Psoas muscle (tissue), 8 donors: Measurements from ENCODE around the gene OR52K2. TPM values are rescaled to one million over a fixed set of nuclear protein-coding genes. Genes with fewer than 3 reads are reported as not detected.

Experiments used
- ATAC-seq, 4 donors: fragments of 200-7000 bp; cut with Tn5 transposase; one replicate each; pipeline ENCODE4 v1.9.1; 2020; ENCODE audit warnings: moderate library complexity in 3 of 4, mild to moderate bottlenecking in 2 of 4
- DNase-seq, 2 donors: peaks; one replicate each; pipeline ENCODE4 v3.0.0-alpha.2; 2020
- H3K27ac ChIP-seq: fragments of 200-600 bp; one replicate; pipeline ENCODE4 v1.8.0; 2022
- H3K27me3 ChIP-seq, 3 donors: fragments of 200-600 bp in 1 of 3; one replicate each; pipeline versions ENCODE4 v1.6.1 to v1.8.0; 2013 to 2022; ENCODE audit warnings: low read length in 2 of 3, mild to moderate bottlenecking in 2 of 3, moderate library complexity in 1 of 3; ENCODE audit not compliant: insufficient read depth in 3 of 3
- H3K36me3 ChIP-seq, 2 donors: fragments of 200-600 bp in 1 of 2; one replicate each; pipeline versions ENCODE4 v1.6.1 to v1.8.0; 2013 to 2022; ENCODE audit warnings: low read depth in 1 of 2, mild to moderate bottlenecking in 1 of 2, moderate library complexity in 1 of 2; ENCODE audit not compliant: insufficient read depth in 1 of 2
- H3K4me1 ChIP-seq: fragments of 200-600 bp; one replicate; pipeline ENCODE4 v1.8.0; 2022
- H3K4me3 ChIP-seq: fragments of 200-600 bp; one replicate; pipeline ENCODE4 v1.8.0; 2022; ENCODE audit warnings: mild to moderate bottlenecking
- H3K9me3 ChIP-seq: fragments of 200-600 bp; one replicate; pipeline ENCODE4 v1.8.0; 2022
- CTCF ChIP-seq: fragments of 200-600 bp; IDR thresholded peaks from one replicate; pipeline ENCODE4 v1.8.0; 2022; ENCODE audit warnings: antibody characterized with exemption
- WGBS, 3 donors: extraction: QIAGEN DNeasy Blood & Tissue Kit; methylation state at CpG; one replicate each; pipeline versions ENCODE4 v1.1.6 to v1.1.7; 2013; 5-methylcytosine and 5-hydroxymethylcytosine counted together
- intact Hi-C, 2 donors: fragments of 100-400 bp; cut with DNase I; formaldehyde crosslinking; loops; one replicate each; pipeline versions ENCODE4 v1.11.0 to v1.14.2; 2022
- polyA plus RNA-seq, 3 donors: library from polyadenylated mRNA; stranded (reverse); fragments of 200-250 nt; gene quantifications; one replicate each; pipeline ENCODE4 v1.2.3, GENCODE V29; 2013
- total RNA-seq, 4 donors: library from RNA; stranded (reverse); fragmentation: NEBNext Ultra II Directional in 2 of 4; extraction: Animal tissue kit (Norgen Biotek cat#: 25700) in 2 of 4; gene quantifications; one replicate each; pipeline versions ENCODE4 v1.2.1 to v1.2.4, GENCODE V29; 2021 to 2023
- donor health status: healthy with polysubstance abuse.
- donor health status: DM: no; HTN: no; CAD: no; lungs with moderate emphysema.
- donor health status: Bipolar disorder and iron deficiency.
- donor health status: healthy.
- donor health status: DM: yes; HTN: yes; CAD: no.
- donor health status: DM: no; HTN: no; CAD: no.
- donor health status: DM: no; HTN: no; CAD: no.
- donor health status: DM: yes; HTN: yes; CAD: no.

The OR52K2 gene
- total and polyA plus RNA-seq, 7 donors = not detected

- Histone ChIP-seq H3K36me3 (no peaks in the 10 kb centered on the region), H3K27me3 (no peaks in the 10 kb centered on the region), H3K27ac (no peak overlapping the region), H3K9me3 (peaks cover 4% of the 10 kb centered on the region), H3K4me3 (no peak overlapping the region), H3K4me1 (no peaks in the 10 kb centered on the region)
- TF ChIP-seq CTCF = no peak
- no peak for ATAC-seq
- no peak for DNase-seq
- WGBS, 3 donors = 60 to 72% (median 71%) methylated on average over 3 of the region's 3 CpGs
- intact Hi-C loops = no loop called here
These were observed 18.9 kb downstream of the OR52K2 start for GRCh38 chr11:4467811-4468606.

- Histone ChIP-seq H3K4me1 (no peaks in the 10 kb centered on the region), H3K4me3 (no peak overlapping the region), H3K36me3 (no peaks in the 10 kb centered on the region), H3K27ac (no peak overlapping the region), H3K9me3 (no peaks in the 10 kb centered on the region), H3K27me3 (peaks cover 0 to 5% (median 0%) of the 10 kb centered on the region in 3 donors)
- TF ChIP-seq CTCF = no peak
- WGBS, 3 donors = 56 to 73% (median 69%) methylated on average over 1 of the region's 1 CpG
- intact Hi-C loops = no loop called here
- DNase-seq = no peak
- no peak for ATAC-seq
These were observed 30.5 kb downstream of the OR52K2 start for GRCh38 chr11:4479644-4480043.

- no peak for ATAC-seq
- no peaks in the 10 kb centered on the region for H3K9me3 ChIP-seq
- H3K4me3 ChIP-seq = no peak overlapping the region
- no peaks in the 10 kb centered on the region for H3K4me1 ChIP-seq
- DNase-seq = no peak
- no peaks in the 10 kb centered on the region for H3K36me3 ChIP-seq
- intact Hi-C loops = no loop called here
- TF ChIP-seq CTCF = no peak
- peaks cover 0 to 5% (median 0%) of the 10 kb centered on the region in 3 donors for H3K27me3 ChIP-seq
- 75 to 84% (median 84%) methylated on average over 4 of the region's 4 CpGs for WGBS, 3 donors
- H3K27ac ChIP-seq = no peak overlapping the region
These were observed 31.6 kb downstream of the OR52K2 start for GRCh38 chr11:4480577-4481239.

GRCh38 chr11:4481240-4481582 lies 32.1 kb downstream of the OR52K2 start:
- H3K27me3 ChIP-seq = peaks cover 0 to 5% (median 0%) of the 10 kb centered on the region in 3 donors
- no peak overlapping the region for H3K4me3 ChIP-seq
- H3K4me1 ChIP-seq = no peaks in the 10 kb centered on the region
- intact Hi-C loops = no loop called here
- ATAC-seq = no peak
- DNase-seq = no peak
- no peak for TF ChIP-seq CTCF
- H3K9me3 ChIP-seq = no peaks in the 10 kb centered on the region
- H3K27ac ChIP-seq = no peak overlapping the region
- no peaks in the 10 kb centered on the region for H3K36me3 ChIP-seq
